OCI-LY1 (cell line): ENCODE results near the gene FRMD7.

ENCODE experiments used
- EZH2 ChIP-seq: fragments of 200-600 bp; sonication (generic), shearing (Covaris generic); IDR thresholded peaks from 2 replicates; pipeline ENCODE4 v1.8.0; 2017; ENCODE audit warnings: borderline replicate concordance, mixed run types, mild to moderate bottlenecking, antibody characterized with exemption, low read length, moderate library complexity, mixed read lengths
- TF ChIP-seq, protein P1 (sequence below): fragments of 200-600 bp; sonication (generic), shearing (Covaris generic); IDR thresholded peaks from 2 replicates; pipeline ENCODE4 v1.5.1; 2017; ENCODE audit warnings: mild to moderate bottlenecking, antibody characterized with exemption, low read length, moderate library complexity, mixed read lengths

DNA sequence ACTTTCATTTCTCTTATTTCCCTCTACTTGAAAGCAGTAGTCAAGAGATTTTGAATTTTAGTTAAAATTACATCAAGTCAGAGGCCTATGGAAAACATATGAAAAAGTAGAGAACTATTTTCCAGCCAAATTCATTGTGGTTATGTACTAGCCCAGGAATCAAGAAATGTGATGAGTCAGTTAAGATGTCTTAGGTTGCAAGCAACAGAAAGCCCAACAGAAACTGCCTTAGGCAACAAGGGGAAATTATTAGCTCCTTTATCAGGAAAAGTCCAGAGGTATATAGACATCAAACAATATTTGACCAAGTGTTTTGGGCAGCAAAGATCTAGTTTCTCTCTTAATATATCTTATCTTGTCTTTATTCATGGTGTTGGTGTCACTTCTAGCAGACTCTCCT, 37.8 kb upstream of the FRMD7 start:
- TF ChIP-seq, protein P1, sequence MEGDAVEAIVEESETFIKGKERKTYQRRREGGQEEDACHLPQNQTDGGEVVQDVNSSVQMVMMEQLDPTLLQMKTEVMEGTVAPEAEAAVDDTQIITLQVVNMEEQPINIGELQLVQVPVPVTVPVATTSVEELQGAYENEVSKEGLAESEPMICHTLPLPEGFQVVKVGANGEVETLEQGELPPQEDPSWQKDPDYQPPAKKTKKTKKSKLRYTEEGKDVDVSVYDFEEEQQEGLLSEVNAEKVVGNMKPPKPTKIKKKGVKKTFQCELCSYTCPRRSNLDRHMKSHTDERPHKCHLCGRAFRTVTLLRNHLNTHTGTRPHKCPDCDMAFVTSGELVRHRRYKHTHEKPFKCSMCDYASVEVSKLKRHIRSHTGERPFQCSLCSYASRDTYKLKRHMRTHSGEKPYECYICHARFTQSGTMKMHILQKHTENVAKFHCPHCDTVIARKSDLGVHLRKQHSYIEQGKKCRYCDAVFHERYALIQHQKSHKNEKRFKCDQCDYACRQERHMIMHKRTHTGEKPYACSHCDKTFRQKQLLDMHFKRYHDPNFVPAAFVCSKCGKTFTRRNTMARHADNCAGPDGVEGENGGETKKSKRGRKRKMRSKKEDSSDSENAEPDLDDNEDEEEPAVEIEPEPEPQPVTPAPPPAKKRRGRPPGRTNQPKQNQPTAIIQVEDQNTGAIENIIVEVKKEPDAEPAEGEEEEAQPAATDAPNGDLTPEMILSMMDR, result no peak
- TF ChIP-seq EZH2, result no peak
